H9 (cell line): Measurements from ENCODE around the gene DNAJC22. TPM values are rescaled to one million over a fixed set of nuclear protein-coding genes. Genes with fewer than 3 reads are reported as not detected.

Source experiments
- DNase-seq: peaks from one replicate; pipeline ENCODE4 v3.0.0-alpha.2; 2017
- H2AFZ ChIP-seq: one replicate; pipeline ENCODE4 v1.6.1; 2013; ENCODE audit warnings: mild to moderate bottlenecking, low read length, control low read depth, moderate library complexity
- H2AK5ac ChIP-seq: 2 replicates; pipeline ENCODE4 v1.6.1; 2013; ENCODE audit warnings: low read length, control low read depth, mixed read lengths; ENCODE audit not compliant: insufficient read length
- H2BK120ac ChIP-seq: one replicate; pipeline ENCODE4 v1.6.1; 2013; ENCODE audit warnings: low read depth, mild to moderate bottlenecking, low read length, control low read depth, inconsistent platforms; ENCODE audit not compliant: poor library complexity, severe bottlenecking
- H2BK12ac ChIP-seq: 2 replicates; pipeline ENCODE4 v1.6.1; 2013; ENCODE audit warnings: low read length, control low read depth, mixed read lengths, low read depth; ENCODE audit not compliant: insufficient read length
- H2BK15ac ChIP-seq: 2 replicates; pipeline ENCODE4 v1.6.1; 2013; ENCODE audit warnings: low read depth, low read length, control low read depth
- H2BK20ac ChIP-seq: one replicate; pipeline ENCODE4 v1.6.1; 2013; ENCODE audit warnings: low read depth, mild to moderate bottlenecking, low read length, control low read depth, inconsistent platforms; ENCODE audit not compliant: poor library complexity, severe bottlenecking
- H2BK5ac ChIP-seq: 2 replicates; pipeline ENCODE4 v1.6.1; 2013; ENCODE audit warnings: low read length, control low read depth, mixed read lengths; ENCODE audit not compliant: insufficient read length
- H3K14ac ChIP-seq: 2 replicates; pipeline ENCODE4 v1.6.1; 2013; ENCODE audit warnings: low read length, control low read depth; ENCODE audit not compliant: insufficient read depth
- H3K18ac ChIP-seq: 2 replicates; pipeline ENCODE4 v1.6.1; 2013; ENCODE audit warnings: low read depth, mild to moderate bottlenecking, mixed read lengths, low read length, control low read depth; ENCODE audit not compliant: insufficient read length
- H3K23ac ChIP-seq: 2 replicates; pipeline ENCODE4 v1.6.1; 2013; ENCODE audit warnings: low read length, control low read depth, mixed read lengths, low read depth; ENCODE audit not compliant: insufficient read length
- H3K23me2 ChIP-seq: 2 replicates; pipeline ENCODE4 v1.6.1; 2013; ENCODE audit warnings: low read depth, mild to moderate bottlenecking, mixed read lengths, low read length, control low read depth; ENCODE audit not compliant: insufficient read length, poor library complexity, severe bottlenecking
- H3K27ac ChIP-seq: 2 replicates; pipeline ENCODE4 v1.5.1; 2013; ENCODE audit warnings: low read length, control low read depth, mixed read lengths, low read depth; ENCODE audit not compliant: insufficient read length
- H3K27me3 ChIP-seq: 2 replicates; pipeline ENCODE4 v1.6.1; 2013; ENCODE audit warnings: low read length, control low read depth, inconsistent platforms; ENCODE audit not compliant: insufficient read depth
- H3K4ac ChIP-seq: 2 replicates; pipeline ENCODE4 v1.6.1; 2013; ENCODE audit warnings: low read depth, mild to moderate bottlenecking, control low read depth, inconsistent platforms, low read length, moderate library complexity
- H3K4me1 ChIP-seq: 2 replicates; pipeline ENCODE4 v1.6.1; 2013; ENCODE audit warnings: low read length, control low read depth, inconsistent platforms; ENCODE audit not compliant: insufficient read depth
- H3K4me2 ChIP-seq: 2 replicates; pipeline ENCODE4 v1.6.1; 2013; ENCODE audit warnings: low read length, control low read depth, mixed read lengths; ENCODE audit not compliant: insufficient read length, insufficient read depth
- H3K56ac ChIP-seq: 2 replicates; pipeline ENCODE4 v1.6.1; 2013; ENCODE audit warnings: low read depth, mild to moderate bottlenecking, mixed read lengths, low read length, control low read depth; ENCODE audit not compliant: insufficient read length
- H3K79me1 ChIP-seq: 2 replicates; pipeline ENCODE4 v1.6.1; 2013; ENCODE audit warnings: low read depth, mild to moderate bottlenecking, moderate library complexity, low read length, control low read depth, inconsistent platforms; ENCODE audit not compliant: insufficient read depth, poor library complexity, severe bottlenecking
- H3K79me2 ChIP-seq: 2 replicates; pipeline ENCODE4 v1.6.1; 2013; ENCODE audit warnings: low read length, control low read depth, inconsistent platforms; ENCODE audit not compliant: insufficient read depth
- H3K9ac ChIP-seq: 2 replicates; pipeline ENCODE4 v1.6.1; 2013; ENCODE audit warnings: low read length, control low read depth, mixed read lengths; ENCODE audit not compliant: insufficient read length; ENCODE audit errors: extremely low read depth
- H3K9me3 ChIP-seq: one replicate; pipeline ENCODE4 v1.6.1; 2013; ENCODE audit warnings: low read depth, low read length, inconsistent platforms; ENCODE audit not compliant: control insufficient read depth
- H3T11ph ChIP-seq: one replicate; pipeline ENCODE4 v1.6.1; 2013; ENCODE audit warnings: mild to moderate bottlenecking, low read length, control low read depth, inconsistent platforms
- H4K20me1 ChIP-seq: one replicate; pipeline ENCODE4 v1.6.1; 2013; ENCODE audit not compliant: control insufficient read depth, insufficient read length, insufficient read depth
- H4K5ac ChIP-seq: 2 replicates; pipeline ENCODE4 v1.6.1; 2013; ENCODE audit warnings: low read depth, mild to moderate bottlenecking, mixed read lengths, low read length, control low read depth; ENCODE audit not compliant: insufficient read length
- H4K8ac ChIP-seq: replicated peaks from 2 replicates; pipeline ENCODE4 v1.6.1; 2013; ENCODE audit warnings: low read length, control low read depth, mixed read lengths, low read depth; ENCODE audit not compliant: insufficient read length
- H4K91ac ChIP-seq: 2 replicates; pipeline ENCODE4 v1.6.1; 2013; ENCODE audit warnings: low read depth, mild to moderate bottlenecking, moderate library complexity, mixed read lengths, low read length, control low read depth; ENCODE audit not compliant: insufficient read length
- H3K27ac Mint-ChIP-seq, 3 experiments: 2 replicates in 2 of 3; 3 replicates in 1 of 3; pipeline ENCODE4 v1.8.0; 2020 to 2021; ENCODE audit warnings: mixed read lengths in 3 of 3, mild to moderate bottlenecking in 1 of 3, moderate library complexity in 1 of 3
- H3K27me3 Mint-ChIP-seq: 2 replicates; pipeline ENCODE4 v1.8.0; 2021; ENCODE audit warnings: low read depth, mild to moderate bottlenecking, moderate library complexity, mixed read lengths
- H3K36me3 Mint-ChIP-seq, 3 experiments: 2 replicates in 2 of 3; 3 replicates in 1 of 3; pipeline ENCODE4 v1.8.0; 2020 to 2021; ENCODE audit warnings: low read depth in 3 of 3, mixed read lengths in 3 of 3; ENCODE audit not compliant: insufficient read depth in 1 of 3
- H3K4me1 Mint-ChIP-seq, 2 experiments: 2 replicates each; pipeline ENCODE4 v1.8.0; 2020; ENCODE audit warnings: mixed read lengths in 2 of 2
- H3K4me3 Mint-ChIP-seq, 2 experiments: 2 replicates in 1 of 2; 3 replicates in 1 of 2; pipeline ENCODE4 v1.8.0; 2020 to 2021; ENCODE audit warnings: mild to moderate bottlenecking in 2 of 2, mixed read lengths in 2 of 2, moderate library complexity in 1 of 2
- H3K9me3 Mint-ChIP-seq, 2 experiments: 2 replicates in 1 of 2; 3 replicates in 1 of 2; pipeline ENCODE4 v1.8.0; 2020; ENCODE audit warnings: mild to moderate bottlenecking in 2 of 2, mixed read lengths in 2 of 2, moderate library complexity in 1 of 2
- CTCF ChIP-seq: fragments of 200-600 bp; sonication (generic); conservative IDR thresholded peaks from 3 replicates; pipeline ENCODE4 v1.8.0; 2021; ENCODE audit warnings: antibody characterized with exemption, mild to moderate bottlenecking
- WGBS: extraction: QIAGEN DNeasy Blood & Tissue Kit; methylation state at CpG from one replicate; pipeline ENCODE4 v1.1.7; 2013; ENCODE audit warnings: missing lambda C conversion rate, low lambda C conversion rate, mixed read lengths; ENCODE audit not compliant: insufficient read length; ENCODE audit errors: extremely low coverage; 5-methylcytosine and 5-hydroxymethylcytosine counted together
- total RNA-seq: library from RNA; stranded (reverse); gene quantifications from 2 replicates; pipeline ENCODE4 v1.2.1, GENCODE V29; 2021

The DNAJC22 gene
- total RNA-seq, 1 experiment from 2014 or later, result 3.2 TPM

- Histone ChIP-seq H2AFZ (no peak overlapping the region), H2BK12ac (no peak overlapping the region), H3K4me1 (no peaks in the 10 kb centered on the region; the same call in 1 of the 2 replicates), H3K23me2 (no peaks in the 10 kb centered on the region), H3K4me2 (peak overlapping the region; percentile 26), H4K20me1 (no peaks in the 10 kb centered on the region), H3K23ac (no peak overlapping the region), H3K27me3 (no peaks in the 10 kb centered on the region), H2BK5ac (no peak overlapping the region), H3K18ac (no peak overlapping the region), H3K79me2 (no peaks in the 10 kb centered on the region), H2BK20ac (no peak overlapping the region), H3K9me3 (no peaks in the 10 kb centered on the region), H2AK5ac (no peak overlapping the region), H3K27ac (no peak overlapping the region), H3K79me1 (no peaks in the 10 kb centered on the region), H4K8ac (no peak overlapping the region), H4K5ac (no peak overlapping the region), H3K4ac (no peak overlapping the region), H3K56ac (no peak overlapping the region), H3K9ac (no peak overlapping the region), H3T11ph (no peak overlapping the region), H2BK15ac (no peak overlapping the region), H3K14ac (no peak overlapping the region), H4K91ac (no peak overlapping the region), H2BK120ac (no peak overlapping the region)
- peaks cover 2 to 4% (median 4%) of the 10 kb centered on the region in 3 experiments; a peak in 5 of 7 replicates for H3K36me3 Mint-ChIP-seq
- H3K27ac Mint-ChIP-seq, result peak overlapping the region in 1 of 3 experiments; percentile 20; a peak in 1 of 7 replicates
- DNase-seq, result no peak
- H3K4me1 Mint-ChIP-seq, result peaks cover 0 to 15% of the 10 kb centered on the region in 2 experiments; a peak in 2 of 4 replicates
- 0 out of 5 replicates have a peak, but pooled peaks cover 0 to 2% of the 10 kb centered on the region in 2 experiments for H3K9me3 Mint-ChIP-seq
- peak overlapping the region in 1 of 2 experiments; percentile 47; a peak in 2 of 5 replicates for H3K4me3 Mint-ChIP-seq
- no peak for TF ChIP-seq CTCF
- no peaks in the 10 kb centered on the region for H3K27me3 Mint-ChIP-seq
- no CpG with 5 or more reads among the region's 13 CpGs for WGBS
These were observed 42.7 kb downstream of the DNAJC22 start for GRCh38 chr12:49389387-49389703.
